ENCODE measurements around the gene ZIC4. TPM values are rescaled to one million over a fixed set of nuclear protein-coding genes. Genes with fewer than 3 reads are reported as not detected.

ZIC4 gene
- total and polyA plus RNA-seq, 2 of the 8 experiments (the other 6 are each of a cell fraction or from before 2014, with no cell fraction given): 0.03 to 0.13 TPM

DNA sequence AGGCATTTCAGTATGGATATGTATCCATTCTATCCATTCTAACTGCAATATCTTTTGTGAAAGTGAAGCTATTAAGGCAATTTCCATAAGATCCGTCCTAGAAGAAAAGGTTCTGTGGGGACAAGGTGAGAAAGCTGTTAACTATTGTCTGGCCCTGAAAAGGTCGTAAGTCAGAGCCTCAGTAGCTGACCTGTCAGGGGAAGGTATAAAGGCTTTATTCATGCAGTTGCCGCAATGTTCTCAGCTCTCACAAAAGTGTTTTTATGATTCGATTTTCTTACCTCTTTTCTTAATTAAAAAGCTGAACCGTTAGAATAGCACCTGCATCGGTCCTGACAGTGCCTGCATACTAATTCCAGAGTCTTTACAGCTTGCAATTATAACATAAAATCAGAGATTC is 24.7 kb downstream of the ZIC4 start:
- POLR2A ChIA-PET (ENCODE audit: partially characterized antibody): interaction anchor here (0.9 to 2.0 kb wide), 5 partner anchors 8 to 25 kb away, joined by 3 to 6 read pairs (median 4); no protein-coding TSS in a partner anchor
- Histone ChIP-seq H3K9ac (replicated peaks in 1 of 4; ENCODE audit: extremely low read depth in 1 of 4, low read depth in 3 of 4, low read length in 3 of 4) (no peak overlapping the region), H2BK5ac (ENCODE audit: low read depth, low read length) (no peak overlapping the region), H3K23me2 (ENCODE audit: low read depth, low read length) (peaks cover 5% of the 10 kb centered on the region), H4K20me1 (replicated peaks in 1 of 2; ENCODE audit: control insufficient read depth in 1 of 2, insufficient read depth in 2 of 2, low read length in 2 of 2) (peaks cover 0 to 3% of the 10 kb centered on the region in 2 experiments), H3K27me3 (replicated peaks in 1 of 4; ENCODE audit: control insufficient read depth in 3 of 4, extremely low read depth in 1 of 4, insufficient read depth in 3 of 4, low read length in 3 of 4) (peaks cover 43 to 77% (median 62%) of the 10 kb centered on the region in 4 experiments), H3K23ac (ENCODE audit: insufficient read length) (no peak overlapping the region), H3K79me2 (ENCODE audit: control insufficient read depth in 1 of 2, insufficient read depth in 2 of 2, low read length in 2 of 2) (no peaks in the 10 kb centered on the region), H2BK12ac (ENCODE audit: low read depth, low read length) (no peak overlapping the region), H2AK5ac (ENCODE audit: low read depth, low read length) (no peak overlapping the region), H3K4me3 (ENCODE audit: extremely low read depth in 1 of 4, insufficient read depth in 2 of 4, low read depth in 3 of 4, low read length in 4 of 4) (no peak overlapping the region), H2AFZ (ENCODE audit: low read length) (no peak overlapping the region), H3K18ac (ENCODE audit: extremely low read depth, low read length) (no peak overlapping the region), H4K5ac (ENCODE audit: insufficient read length, low read depth, low read length) (no peak overlapping the region), H3K79me1 (ENCODE audit: low read depth, low read length) (no peaks in the 10 kb centered on the region), H3K4me1 (replicated peaks in 1 of 4; ENCODE audit: control insufficient read depth in 3 of 4, insufficient read depth in 4 of 4, low read length in 3 of 4) (peaks cover 15 to 48% (median 32%) of the 10 kb centered on the region in 4 experiments), H3K4me2 (ENCODE audit: insufficient read depth in 1 of 2, low read depth in 2 of 2, low read length in 2 of 2) (peak overlapping the region in 1 of 2 experiments; percentile 56; a peak in 3 of 4 replicates), H4K8ac (ENCODE audit: extremely low read depth, insufficient read depth, low read length) (no peak overlapping the region), H3K9me3 (ENCODE audit: insufficient read depth in 2 of 2, low read depth in 1 of 2, low read length in 1 of 2) (no peaks in the 10 kb centered on the region), H3K14ac (ENCODE audit: insufficient read length) (no peak overlapping the region), H2BK15ac (ENCODE audit: low read length) (no peak overlapping the region), H3K4ac (replicated peaks; ENCODE audit: insufficient read length, low read depth, low read length) (no peak overlapping the region), H4K91ac (replicated peaks; ENCODE audit: insufficient read length, low read length) (no peak overlapping the region), H3K27ac (ENCODE audit: low read depth, low read length) (no peak overlapping the region), H3K36me3 (ENCODE audit: control insufficient read depth in 2 of 4, insufficient read depth in 4 of 4, low read length in 3 of 4) (no peaks in the 10 kb centered on the region), H3K56ac (replicated peaks; ENCODE audit: insufficient read length, low read depth, low read length) (no peak overlapping the region), H2BK120ac (replicated peaks; ENCODE audit: low read depth, low read length) (no peak overlapping the region), H2BK20ac (ENCODE audit: low read length) (no peak overlapping the region)
- WGBS, 2 experiments (ENCODE audit: extremely low coverage in 1 of 2, insufficient coverage in 1 of 2, insufficient read length in 1 of 2, insufficient replicate concordance in 2 of 2, low coverage in 1 of 2, low lambda C conversion rate in 2 of 2, missing lambda C conversion rate in 1 of 2): 11% methylated on average over 6 of the region's 6 CpGs; no CpG with 5 or more reads in 1 of the 2 experiments
- FAIRE-seq (peak; percentile 58), DNase-seq (ENCODE audit: low read depth in 1 of 2, low spot score in 2 of 2) (no peak)
- TF ChIP-seq TAF1 (IDR thresholded peaks at IDR 0.05; ENCODE audit: low read depth, low read length) (no peak), BACH1 (IDR thresholded peaks at IDR 0.05; ENCODE audit: low read length) (no peak), ATF2 (IDR thresholded peaks at IDR 0.05; ENCODE audit: low read length) (no peak)
- CTCF ChIA-PET (ENCODE audit: partially characterized antibody): interaction anchor here (0.6 to 27.3 kb wide), 10 partner anchors 8 to 598 kb away, joined by 3 to 485 read pairs (median 9); partner anchors contain the start of gene ZIC4

Data from H1 (cell line).